ENCODE measurements around the gene CITED1. TPM values are rescaled to one million over a fixed set of nuclear protein-coding genes. Genes with fewer than 3 reads are reported as not detected.

CITED1 gene
- total and polyA plus RNA-seq, 8 donors, result 0.49 to 1.5 (median 1.1) TPM; not detected in 2

DNA sequence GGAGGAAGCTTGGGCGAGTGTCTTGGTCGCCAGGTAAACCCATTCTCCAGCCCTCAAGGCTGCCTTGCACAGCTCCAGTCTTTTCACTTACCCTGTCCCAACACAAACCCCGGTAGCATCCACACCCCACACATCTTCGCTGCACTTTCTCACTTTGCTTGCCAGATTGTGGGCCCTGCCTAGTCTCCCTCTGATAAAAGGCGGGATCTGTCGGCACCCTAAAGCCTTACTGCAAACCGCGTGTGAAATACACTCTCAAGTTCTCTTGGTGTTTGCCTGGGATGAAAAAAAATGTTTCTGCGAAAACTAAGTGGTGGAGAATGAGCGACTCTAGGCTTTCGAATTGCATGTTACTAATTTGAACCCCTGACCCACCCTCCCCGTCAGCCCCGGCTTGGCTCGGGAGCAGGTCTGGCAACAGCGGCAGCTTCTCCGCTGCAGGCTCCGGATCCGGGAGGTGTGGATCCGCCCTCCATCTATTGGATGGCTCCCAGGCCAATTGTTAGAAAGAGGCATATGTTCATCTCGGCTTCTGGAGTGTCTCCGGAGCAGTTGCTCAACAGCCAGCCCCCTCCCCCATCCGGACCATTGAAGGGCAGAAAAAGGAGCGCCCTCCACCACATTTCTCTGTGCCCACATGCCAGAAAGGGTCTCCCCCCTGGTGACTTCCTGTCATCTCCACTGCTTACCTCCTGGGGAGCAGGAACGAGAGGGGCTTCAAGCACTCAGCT lies 3.0 kb upstream of the CITED1 start:
- TF ChIP-seq, protein P1, sequence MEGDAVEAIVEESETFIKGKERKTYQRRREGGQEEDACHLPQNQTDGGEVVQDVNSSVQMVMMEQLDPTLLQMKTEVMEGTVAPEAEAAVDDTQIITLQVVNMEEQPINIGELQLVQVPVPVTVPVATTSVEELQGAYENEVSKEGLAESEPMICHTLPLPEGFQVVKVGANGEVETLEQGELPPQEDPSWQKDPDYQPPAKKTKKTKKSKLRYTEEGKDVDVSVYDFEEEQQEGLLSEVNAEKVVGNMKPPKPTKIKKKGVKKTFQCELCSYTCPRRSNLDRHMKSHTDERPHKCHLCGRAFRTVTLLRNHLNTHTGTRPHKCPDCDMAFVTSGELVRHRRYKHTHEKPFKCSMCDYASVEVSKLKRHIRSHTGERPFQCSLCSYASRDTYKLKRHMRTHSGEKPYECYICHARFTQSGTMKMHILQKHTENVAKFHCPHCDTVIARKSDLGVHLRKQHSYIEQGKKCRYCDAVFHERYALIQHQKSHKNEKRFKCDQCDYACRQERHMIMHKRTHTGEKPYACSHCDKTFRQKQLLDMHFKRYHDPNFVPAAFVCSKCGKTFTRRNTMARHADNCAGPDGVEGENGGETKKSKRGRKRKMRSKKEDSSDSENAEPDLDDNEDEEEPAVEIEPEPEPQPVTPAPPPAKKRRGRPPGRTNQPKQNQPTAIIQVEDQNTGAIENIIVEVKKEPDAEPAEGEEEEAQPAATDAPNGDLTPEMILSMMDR (IDR thresholded peaks at IDR 0.05), result no peak
- peak; percentile 75 to 84 (median 80) for ATAC-seq
- no peaks in the 10 kb centered on the region for H3K4me1 ChIP-seq

DNA sequence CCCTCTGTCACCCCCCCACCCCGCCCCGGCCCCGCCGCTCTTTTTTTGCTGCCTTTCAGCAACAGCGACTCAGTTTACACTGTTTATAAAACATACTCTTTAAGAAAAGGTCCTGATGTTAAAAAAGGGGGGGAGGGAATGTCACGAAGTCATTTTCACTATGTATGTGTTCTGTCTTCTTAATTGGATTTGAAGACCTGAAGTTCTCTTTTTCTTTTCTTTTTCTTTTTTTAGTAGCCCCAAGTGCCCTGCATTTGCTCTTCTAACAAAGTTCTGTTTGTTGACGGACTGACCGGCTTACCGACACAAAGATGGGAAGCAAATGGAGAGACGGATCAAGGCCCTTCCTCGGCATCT lies 2.5 kb upstream of the CITED1 start:
- no peak for FAIRE-seq
- no peak for ATAC-seq
- H3K27ac ChIP-seq, result no peak overlapping the region
- no peaks in the 10 kb centered on the region for H3K9me3 ChIP-seq
- no peaks in the 10 kb centered on the region for H3K36me3 ChIP-seq
- no peaks in the 10 kb centered on the region for H3K4me1 ChIP-seq
- no peak for DNase-seq
- H3K4me3 ChIP-seq, result peak overlapping the region in 1 of 4 donors; percentile 45
- peaks cover 7 to 56% (median 12%) of the 10 kb centered on the region in 4 donors for H3K27me3 ChIP-seq
- TF ChIP-seq, protein P1 (IDR thresholded peaks at IDR 0.05), result no peak
- WGBS, 2 donors, result 5 to 19% methylated on average over 11 of the region's 11 CpGs
- intact Hi-C loops (cut with DNase I), result no loop called here

More for the DNA sequence above, 3.0 kb upstream of the CITED1 start:
- Histone ChIP-seq H3K4me3 (peak overlapping the region in 2 of 4 donors; percentile 29 to 45), H3K36me3 (no peaks in the 10 kb centered on the region), H3K27me3 (peaks cover 7 to 56% (median 12%) of the 10 kb centered on the region in 4 donors), H3K9me3 (no peaks in the 10 kb centered on the region), H3K27ac (no peak overlapping the region)
- FAIRE-seq (no peak), DNase-seq (peak; percentile 59 to 82 (median 71))
- intact Hi-C loops (cut with DNase I), result no loop called here
- WGBS, 2 donors, result 1 to 9% methylated on average over 24 of the region's 24 CpGs

DNA sequence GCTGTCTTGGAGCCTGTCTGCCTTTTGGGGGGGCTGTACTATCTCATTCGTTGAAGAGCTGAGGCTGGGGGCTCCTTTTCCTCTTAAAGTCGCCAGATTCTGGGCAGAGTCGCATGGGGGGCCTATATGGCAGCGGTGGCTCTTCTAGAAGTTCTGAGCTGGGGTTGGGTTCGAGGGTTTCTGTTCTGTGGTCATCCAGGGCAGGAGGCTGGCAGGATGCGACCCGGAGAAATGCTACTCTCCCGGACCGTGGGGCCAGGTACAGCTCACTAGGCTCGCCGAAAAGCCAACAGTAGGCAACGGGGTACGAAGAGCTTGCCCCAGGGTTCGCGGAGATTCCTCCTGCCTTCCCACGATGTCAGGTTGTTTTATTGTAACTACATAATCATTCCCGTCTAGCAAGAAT lies 1.9 kb upstream of the CITED1 start:
- ATAC-seq, result no peak
- no peak for FAIRE-seq
- 10 to 24% methylated on average over 17 of the region's 17 CpGs for WGBS, 2 donors
- H3K9me3 ChIP-seq, result no peaks in the 10 kb centered on the region
- peak overlapping the region in 2 of 4 donors; percentile 50 to 55 for H3K4me3 ChIP-seq
- DNase-seq, result peak in 1 of 6 donors; percentile 5
- H3K4me1 ChIP-seq, result no peaks in the 10 kb centered on the region
- no peak overlapping the region for H3K27ac ChIP-seq
- H3K36me3 ChIP-seq, result no peaks in the 10 kb centered on the region
- H3K27me3 ChIP-seq, result peaks cover 7 to 51% (median 12%) of the 10 kb centered on the region in 4 donors
- intact Hi-C loops (cut with DNase I), result no loop called here
- TF ChIP-seq, protein P1 (IDR thresholded peaks at IDR 0.05), result no peak

DNA sequence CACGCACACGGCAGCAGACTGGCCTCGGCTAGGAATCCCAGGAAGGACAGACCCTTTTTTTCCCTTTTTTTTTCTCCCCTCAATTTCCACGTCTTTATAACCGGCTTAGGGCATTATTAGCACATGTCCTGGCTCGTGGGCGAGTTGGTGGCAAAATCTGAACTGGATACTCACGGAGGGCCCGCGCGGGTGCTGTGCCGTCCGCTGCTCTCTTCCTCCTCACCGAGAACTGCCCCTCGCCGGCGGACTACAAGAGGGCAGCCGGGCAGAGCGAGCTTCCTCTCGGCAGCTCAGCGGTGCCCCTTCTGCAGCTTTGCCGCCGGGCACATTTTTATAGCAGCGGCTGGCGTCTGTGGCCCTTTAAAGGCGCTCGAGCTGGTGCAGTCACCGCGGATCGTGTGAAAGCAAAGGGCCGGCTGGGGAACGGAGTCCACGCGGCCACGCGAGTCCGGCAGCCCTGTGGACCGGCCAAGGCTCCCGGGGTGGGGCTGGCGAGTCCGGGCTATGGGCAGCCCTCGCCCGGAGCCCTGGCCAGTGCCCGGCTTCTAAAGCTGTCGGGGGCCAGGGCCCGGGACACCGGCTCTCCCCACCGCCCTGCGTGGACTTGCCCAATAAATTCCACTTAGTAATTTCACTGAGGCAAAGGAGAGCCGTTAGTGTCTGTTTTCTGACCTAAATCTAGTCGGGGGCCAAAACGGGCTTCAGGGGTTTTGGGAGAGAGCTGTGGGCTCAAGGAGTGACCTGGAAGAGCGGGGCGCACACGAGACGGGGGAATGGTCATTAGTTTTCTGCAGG lies 1.3 kb upstream of the CITED1 start:
- Histone ChIP-seq H3K9me3 (no peaks in the 10 kb centered on the region), H3K4me3 (peak overlapping the region; percentile 18 to 55 (median 36)), H3K36me3 (no peaks in the 10 kb centered on the region), H3K27ac (no peak overlapping the region), H3K4me1 (no peaks in the 10 kb centered on the region), H3K27me3 (peaks cover 7 to 51% (median 12%) of the 10 kb centered on the region in 4 donors)
- ATAC-seq (peak; percentile 69 to 85 (median 82)), DNase-seq (peak; percentile 45 to 85 (median 60)), FAIRE-seq (no peak)
- 1 to 6% methylated on average over 52 to 56 of the region's 56 CpGs for WGBS, 2 donors
- TF ChIP-seq, protein P1 (IDR thresholded peaks at IDR 0.05), result no peak
- intact Hi-C loops (cut with DNase I), result no loop called here

Measured in pancreas (tissue), 10 donors.